Mesenchymal stem cell (in vitro differentiated cells and primary cell): Measurements from ENCODE around the gene TRNP1.

Experiments
- DNase-seq: peaks from one replicate; pipeline ENCODE4 v3.0.0-alpha.2; 2013
- H2AFZ ChIP-seq: one replicate; pipeline ENCODE4 v1.6.1; 2013; ENCODE audit warnings: low read depth, mild to moderate bottlenecking, control low read depth, inconsistent platforms, low read length, moderate library complexity
- H2AK5ac ChIP-seq: 2 replicates; pipeline ENCODE4 v1.6.1; 2013; ENCODE audit warnings: low read length, moderate library complexity, mild to moderate bottlenecking, inconsistent platforms; ENCODE audit not compliant: severe bottlenecking
- H2BK120ac ChIP-seq: one replicate; pipeline ENCODE4 v1.6.1; 2013; ENCODE audit warnings: low read depth, mild to moderate bottlenecking, inconsistent platforms, low read length, moderate library complexity
- H2BK12ac ChIP-seq, 2 experiments: one replicate each; pipeline ENCODE4 v1.6.1; 2013; ENCODE audit warnings: inconsistent platforms in 2 of 2, low read length in 2 of 2, mild to moderate bottlenecking in 2 of 2, moderate library complexity in 2 of 2, control low read depth in 1 of 2
- H2BK15ac ChIP-seq: one replicate; pipeline ENCODE4 v1.6.1; 2013; ENCODE audit warnings: mild to moderate bottlenecking, low read depth, inconsistent platforms; ENCODE audit not compliant: poor library complexity, severe bottlenecking
- H2BK5ac ChIP-seq: 2 replicates; pipeline ENCODE4 v1.6.1; 2013; ENCODE audit warnings: low read depth, mild to moderate bottlenecking, low read length, control low read depth, inconsistent platforms; ENCODE audit not compliant: poor library complexity, severe bottlenecking
- H3K14ac ChIP-seq, 2 experiments: one replicate each; pipeline ENCODE4 v1.6.1; 2013; ENCODE audit warnings: inconsistent platforms in 2 of 2, low read length in 2 of 2, control low read depth in 1 of 2, mild to moderate bottlenecking in 1 of 2, moderate library complexity in 1 of 2
- H3K18ac ChIP-seq, 2 experiments: one replicate each; pipeline ENCODE4 v1.6.1; 2013; ENCODE audit warnings: inconsistent platforms in 2 of 2, low read length in 2 of 2, control low read depth in 1 of 2, low read depth in 1 of 2, mild to moderate bottlenecking in 1 of 2
- H3K23ac ChIP-seq, 2 experiments: one replicate each; pipeline ENCODE4 v1.6.1; 2013; ENCODE audit warnings: inconsistent platforms in 2 of 2, low read length in 2 of 2, mild to moderate bottlenecking in 2 of 2, moderate library complexity in 2 of 2, control low read depth in 1 of 2
- H3K27ac ChIP-seq: 2 replicates; pipeline ENCODE4 v1.5.1; 2013; ENCODE audit warnings: mild to moderate bottlenecking, moderate library complexity, low read length, control low read depth, inconsistent platforms; ENCODE audit not compliant: poor library complexity, severe bottlenecking
- H3K27me3 ChIP-seq, 2 experiments: 2 replicates each; pipeline versions ENCODE4 v1.6.1 to v1.7.0; 2013; ENCODE audit warnings: low read length in 2 of 2, mild to moderate bottlenecking in 2 of 2, moderate library complexity in 2 of 2, control low read depth in 1 of 2, inconsistent platforms in 1 of 2; ENCODE audit not compliant: control insufficient read depth in 1 of 2, insufficient read depth in 1 of 2
- H3K36me3 ChIP-seq, 2 experiments: 2 replicates each; pipeline versions ENCODE4 v1.6.1 to v1.7.0; 2013; ENCODE audit warnings: low read length in 2 of 2, control low read depth in 1 of 2, inconsistent platforms in 1 of 2, low read depth in 1 of 2, mild to moderate bottlenecking in 1 of 2; ENCODE audit not compliant: insufficient read depth in 2 of 2, control insufficient read depth in 1 of 2
- H3K4ac ChIP-seq, 2 experiments: one replicate each; pipeline ENCODE4 v1.6.1; 2013; ENCODE audit warnings: inconsistent platforms in 2 of 2, low read length in 2 of 2, mild to moderate bottlenecking in 2 of 2, moderate library complexity in 2 of 2, control low read depth in 1 of 2, low read depth in 1 of 2
- H3K4me1 ChIP-seq: 2 replicates; pipeline ENCODE4 v1.6.1; 2013; ENCODE audit warnings: low read depth, low read length, control low read depth; ENCODE audit not compliant: control insufficient read depth, insufficient read depth
- H3K4me2 ChIP-seq: 2 replicates; pipeline ENCODE4 v1.6.1; 2013; ENCODE audit warnings: low read length, mild to moderate bottlenecking, inconsistent platforms; ENCODE audit not compliant: poor library complexity, severe bottlenecking
- H3K4me3 ChIP-seq, 2 experiments: 2 replicates each; pipeline versions ENCODE4 v1.5.1 to v1.7.0; 2013; ENCODE audit warnings: low read length in 2 of 2, mild to moderate bottlenecking in 2 of 2, control low read depth in 1 of 2, low read depth in 1 of 2; ENCODE audit not compliant: insufficient read depth in 1 of 2
- H3K79me1 ChIP-seq: replicated peaks from 2 replicates; pipeline ENCODE4 v1.6.1; 2013; ENCODE audit warnings: mild to moderate bottlenecking, control low read depth, low read length, inconsistent platforms; ENCODE audit not compliant: poor library complexity, severe bottlenecking
- H3K9ac ChIP-seq: 2 replicates; pipeline ENCODE4 v1.7.0; 2013; ENCODE audit warnings: mild to moderate bottlenecking, low read length, moderate library complexity
- H3K9me3 ChIP-seq: 2 replicates; pipeline ENCODE4 v1.7.0; 2013; ENCODE audit warnings: mild to moderate bottlenecking, low read length; ENCODE audit not compliant: control insufficient read depth
- H4K8ac ChIP-seq: one replicate; pipeline ENCODE4 v1.6.1; 2013; ENCODE audit warnings: inconsistent platforms, mild to moderate bottlenecking, low read length, moderate library complexity
- H4K91ac ChIP-seq: one replicate; pipeline ENCODE4 v1.6.1; 2013; ENCODE audit warnings: mild to moderate bottlenecking, low read length, inconsistent platforms
- WGBS: methylation state at CpG from one replicate; pipeline ENCODE4 v1.1.7; 2013; ENCODE audit warnings: mixed read lengths; 5-methylcytosine and 5-hydroxymethylcytosine counted together

Gene TRNP1

DNA sequence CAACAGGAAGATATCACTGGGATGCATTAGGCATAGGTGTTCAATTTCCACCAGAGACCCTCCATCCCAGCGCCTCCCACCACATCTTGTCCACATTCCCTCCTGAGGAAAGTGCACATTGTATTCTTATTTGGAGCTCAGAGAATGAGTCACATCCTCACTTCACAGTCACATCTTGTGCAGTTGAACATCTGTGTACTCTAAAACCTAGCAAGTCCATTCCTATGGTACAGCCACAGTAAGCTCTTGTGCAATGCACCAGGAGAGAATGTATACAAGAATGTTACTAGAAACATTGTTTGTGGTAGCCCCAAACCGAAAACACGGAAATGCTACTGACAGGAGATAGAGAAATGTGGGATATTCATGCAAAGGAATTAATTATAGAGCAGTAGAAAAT, 31.7 kb upstream of the TRNP1 start:
- Histone ChIP-seq H3K9me3 (no peaks in the 10 kb centered on the region), H2BK12ac (no peak overlapping the region), H2BK15ac (no peak overlapping the region), H3K27ac (no peak overlapping the region), H3K4me3 (no peak overlapping the region), H2AFZ (no peak overlapping the region), H3K23ac (no peak overlapping the region), H2AK5ac (no peak overlapping the region), H3K4me2 (no peak overlapping the region), H3K4ac (no peak overlapping the region), H3K79me1 (no peaks in the 10 kb centered on the region), H3K36me3 (no peaks in the 10 kb centered on the region), H3K18ac (peak overlapping the region; percentile 16 to 61), H3K27me3 (peaks cover 10 to 43% of the 10 kb centered on the region in 2 experiments), H4K8ac (no peak overlapping the region), H2BK120ac (no peak overlapping the region), H3K9ac (no peak overlapping the region), H3K4me1 (peaks cover 12% of the 10 kb centered on the region), H3K14ac (no peak overlapping the region), H2BK5ac (no peak overlapping the region), H4K91ac (no peak overlapping the region)
- WGBS: 7% methylated on average over 3 of the region's 3 CpGs
- DNase-seq: peak; percentile 98

- no peaks in the 10 kb centered on the region for H3K9me3 ChIP-seq
- no peak overlapping the region for H3K9ac ChIP-seq
- H3K4me2 ChIP-seq: no peak overlapping the region
- peak overlapping the region; percentile 52 for H2BK15ac ChIP-seq
- no peak overlapping the region for H4K8ac ChIP-seq
- no peak for DNase-seq
- 93% methylated on average over 6 of the region's 6 CpGs for WGBS
- H4K91ac ChIP-seq: no peak overlapping the region
- H3K79me1 ChIP-seq: no peaks in the 10 kb centered on the region
- no peak overlapping the region for H2AK5ac ChIP-seq
- H2BK12ac ChIP-seq: no peak overlapping the region
- H3K18ac ChIP-seq: no peak overlapping the region
- H3K27ac ChIP-seq: no peak overlapping the region
- H3K36me3 ChIP-seq: no peaks in the 10 kb centered on the region
- no peak overlapping the region for H3K14ac ChIP-seq
- H3K23ac ChIP-seq: no peak overlapping the region
- H3K4me3 ChIP-seq: no peak overlapping the region
- no peak overlapping the region for H2BK5ac ChIP-seq
- H3K4ac ChIP-seq: no peak overlapping the region
- H3K4me1 ChIP-seq: peaks cover 2% of the 10 kb centered on the region
- no peak overlapping the region for H2AFZ ChIP-seq
- no peak overlapping the region for H2BK120ac ChIP-seq
- H3K27me3 ChIP-seq: peaks cover 0 to 29% of the 10 kb centered on the region in 2 experiments
These were observed 28.3 kb upstream of the TRNP1 start for GRCh38 chr1:26965213-26965612.

DNA sequence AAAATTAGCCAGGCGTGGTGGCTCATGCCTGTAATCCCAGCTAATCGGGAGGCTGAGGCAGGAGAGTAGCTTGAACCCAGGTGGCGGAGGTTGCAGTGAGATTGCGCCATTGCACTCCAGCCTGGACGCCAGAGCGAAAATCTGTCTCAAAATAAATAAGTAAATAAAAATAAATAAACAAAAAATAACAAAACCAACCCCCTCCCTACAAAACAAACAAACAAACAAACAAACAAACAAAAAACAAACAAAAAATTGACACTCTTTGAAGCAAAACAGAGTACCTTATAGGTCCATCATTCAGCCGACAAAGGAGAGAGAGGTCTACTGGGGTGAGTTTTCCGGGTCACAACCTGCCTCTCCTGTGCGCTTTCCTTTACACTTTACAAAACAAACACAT, 27.9 kb upstream of the TRNP1 start:
- Histone ChIP-seq H3K9ac (no peak overlapping the region), H2BK120ac (no peak overlapping the region)
- 98% methylated on average over 6 of the region's 9 CpGs for WGBS

DNA sequence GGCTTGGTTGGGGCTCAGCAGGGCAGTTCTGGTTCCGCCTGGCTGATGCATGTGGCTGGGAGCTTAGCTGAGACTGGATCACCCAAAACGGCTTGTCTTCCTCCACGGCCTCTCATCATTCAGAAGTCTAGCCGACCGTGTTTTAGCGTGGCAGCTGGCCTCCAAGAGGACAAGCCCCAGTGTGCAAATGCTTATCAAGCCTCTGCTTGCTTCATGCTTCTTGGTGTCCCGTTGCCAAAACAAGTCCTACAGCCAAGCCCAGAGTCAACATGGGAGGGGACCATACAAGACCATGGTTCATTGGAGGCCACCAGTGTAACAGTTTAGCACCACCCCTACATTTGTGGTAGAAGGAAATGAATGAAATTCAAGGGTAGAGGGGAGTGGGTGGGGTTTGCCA, 22.7 kb upstream of the TRNP1 start:
- H3K4me2 ChIP-seq: no peak overlapping the region
- H3K36me3 ChIP-seq: no peaks in the 10 kb centered on the region
- H3K18ac ChIP-seq: no peak overlapping the region
- DNase-seq: no peak
- no peak overlapping the region for H3K4me3 ChIP-seq
- no peak overlapping the region for H2BK12ac ChIP-seq
- peaks cover 14% of the 10 kb centered on the region for H3K4me1 ChIP-seq
- H2AFZ ChIP-seq: no peak overlapping the region
- H4K91ac ChIP-seq: no peak overlapping the region
- H3K4ac ChIP-seq: no peak overlapping the region
- H3K79me1 ChIP-seq: no peaks in the 10 kb centered on the region
- WGBS: 90% methylated on average over 7 of the region's 7 CpGs
- no peaks in the 10 kb centered on the region for H3K9me3 ChIP-seq
- H3K9ac ChIP-seq: no peak overlapping the region
- no peak overlapping the region for H3K27ac ChIP-seq
- H2AK5ac ChIP-seq: no peak overlapping the region
- no peak overlapping the region for H4K8ac ChIP-seq
- H2BK15ac ChIP-seq: no peak overlapping the region
- H2BK120ac ChIP-seq: no peak overlapping the region
- no peak overlapping the region for H3K23ac ChIP-seq
- H3K27me3 ChIP-seq: peaks cover 0 to 30% of the 10 kb centered on the region in 2 experiments
- H3K14ac ChIP-seq: no peak overlapping the region
- H2BK5ac ChIP-seq: no peak overlapping the region

More for the DNA sequence above, 27.9 kb upstream of the TRNP1 start:
- H3K4ac ChIP-seq: no peak overlapping the region
- no peaks in the 10 kb centered on the region for H3K79me1 ChIP-seq
- H3K23ac ChIP-seq: no peak overlapping the region
- H4K91ac ChIP-seq: no peak overlapping the region
- H2BK5ac ChIP-seq: no peak overlapping the region
- no peak overlapping the region for H2BK12ac ChIP-seq
- H4K8ac ChIP-seq: no peak overlapping the region
- H3K27ac ChIP-seq: no peak overlapping the region
- H3K18ac ChIP-seq: no peak overlapping the region
- H2BK15ac ChIP-seq: peak overlapping the region; percentile 52
- no peak overlapping the region for H2AK5ac ChIP-seq
- H3K27me3 ChIP-seq: peaks cover 0 to 28% of the 10 kb centered on the region in 2 experiments
- H3K36me3 ChIP-seq: no peaks in the 10 kb centered on the region
- H2AFZ ChIP-seq: no peak overlapping the region
- H3K14ac ChIP-seq: no peak overlapping the region
- no peak overlapping the region for H3K4me3 ChIP-seq
- peaks cover under 1% of the 10 kb centered on the region for H3K4me1 ChIP-seq
- DNase-seq: no peak
- no peak overlapping the region for H3K4me2 ChIP-seq
- H3K9me3 ChIP-seq: no peaks in the 10 kb centered on the region
